HG03457 (cell line): ENCODE data around the gene CRYL1.

ENCODE experiments used
- ATAC-seq: cut with Tn5 transposase; IDR thresholded peaks from one replicate; pipeline ENCODE4 v1.9.1; 2021; ENCODE audit warnings: moderate number of reproducible peaks; ENCODE audit not compliant: unreplicated experiment

CRYL1 gene

GRCh38 chr13:20387006-20387405 lies 138.7 kb downstream of the CRYL1 start:
- ATAC-seq: no peak

GRCh38 chr13:20383058-20383457 lies 142.6 kb downstream of the CRYL1 start:
- no peak for ATAC-seq

GRCh38 chr13:20381401-20381800 lies 144.3 kb downstream of the CRYL1 start:
- ATAC-seq: no peak

- no peak for ATAC-seq
Observed at GRCh38 chr13:20378721-20379120, 146.9 kb downstream of the CRYL1 start.

GRCh38 chr13:20377720-20378119 lies 147.9 kb downstream of the CRYL1 start:
- no peak for ATAC-seq

- ATAC-seq: no peak
Observed at GRCh38 chr13:20375871-20376270, 149.8 kb downstream of the CRYL1 start.

GRCh38 chr13:20373861-20374260 lies 151.8 kb downstream of the CRYL1 start:
- ATAC-seq: no peak

GRCh38 chr13:20371825-20372224 lies 153.8 kb downstream of the CRYL1 start:
- no peak for ATAC-seq

- ATAC-seq: no peak
Observed at GRCh38 chr13:20370815-20371421, 154.7 kb downstream of the CRYL1 start.

- no peak for ATAC-seq
Observed at GRCh38 chr13:20369886-20370361, 155.7 kb downstream of the CRYL1 start.

GRCh38 chr13:20366056-20366455 lies 159.6 kb downstream of the CRYL1 start:
- ATAC-seq: no peak

GRCh38 chr13:20363603-20364002 lies 162.1 kb downstream of the CRYL1 start:
- ATAC-seq: no peak

GRCh38 chr13:20363172-20363571 lies 162.5 kb downstream of the CRYL1 start:
- no peak for ATAC-seq

- no peak for ATAC-seq
Observed at GRCh38 chr13:20362484-20363041, 163.1 kb downstream of the CRYL1 start.

GRCh38 chr13:20360835-20361412 lies 164.7 kb downstream of the CRYL1 start:
- ATAC-seq: no peak

- ATAC-seq: no peak
Observed at GRCh38 chr13:20360041-20360491, 165.6 kb downstream of the CRYL1 start.

- ATAC-seq: no peak
Observed at GRCh38 chr13:20359335-20359734, 166.3 kb downstream of the CRYL1 start.

- no peak for ATAC-seq
Observed at GRCh38 chr13:20358022-20358421, 167.6 kb downstream of the CRYL1 start.

GRCh38 chr13:20356444-20356843 lies 169.2 kb downstream of the CRYL1 start:
- no peak for ATAC-seq

GRCh38 chr13:20354722-20355121 lies 170.9 kb downstream of the CRYL1 start:
- ATAC-seq: no peak

GRCh38 chr13:20353973-20354372 lies 171.7 kb downstream of the CRYL1 start:
- no peak for ATAC-seq
